NOMO-1 treated with DMSO at 0.1 percent for 48 hours (cell line): ENCODE data around the gene FSTL1.

Source experiments
- DNase-seq: peaks from one replicate; lab custom pipeline; 2025; ENCODE audit not compliant: unreplicated experiment; lab: John Stamatoyannopoulos, UW

The FSTL1 gene

DNA sequence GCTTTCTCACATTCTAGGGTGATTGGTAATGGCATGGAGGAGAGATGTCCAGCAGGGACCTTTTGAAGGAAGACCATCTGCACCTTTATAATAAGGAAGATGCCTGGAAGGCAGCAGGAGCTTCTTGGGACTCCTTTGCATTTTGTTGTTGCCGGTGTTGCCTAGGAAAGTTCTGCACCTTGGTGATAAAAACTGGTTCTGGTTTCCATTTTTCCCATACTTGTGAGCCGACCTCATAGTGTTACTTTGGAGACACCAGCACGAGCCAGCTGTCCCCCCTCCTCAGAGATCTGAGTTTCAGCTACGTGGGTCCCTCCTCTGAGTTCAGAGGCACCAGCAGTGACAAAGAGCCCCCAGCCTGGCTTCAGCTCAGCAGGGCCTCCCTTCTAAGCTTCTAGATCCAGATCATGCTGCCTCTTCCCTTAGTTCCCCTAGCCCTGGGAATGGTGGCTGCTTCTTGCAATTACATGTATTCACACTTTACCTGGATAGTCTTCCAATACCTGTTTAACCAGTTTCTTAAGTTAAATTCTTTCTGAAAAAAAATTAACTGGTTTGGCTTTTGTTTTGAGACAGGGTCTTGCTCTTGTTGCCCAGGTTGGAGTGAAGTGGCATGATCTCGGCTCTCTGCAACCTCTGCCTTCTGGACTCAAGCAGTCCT, 18.0 kb upstream of the FSTL1 start:
- DNase-seq = no peak

DNA sequence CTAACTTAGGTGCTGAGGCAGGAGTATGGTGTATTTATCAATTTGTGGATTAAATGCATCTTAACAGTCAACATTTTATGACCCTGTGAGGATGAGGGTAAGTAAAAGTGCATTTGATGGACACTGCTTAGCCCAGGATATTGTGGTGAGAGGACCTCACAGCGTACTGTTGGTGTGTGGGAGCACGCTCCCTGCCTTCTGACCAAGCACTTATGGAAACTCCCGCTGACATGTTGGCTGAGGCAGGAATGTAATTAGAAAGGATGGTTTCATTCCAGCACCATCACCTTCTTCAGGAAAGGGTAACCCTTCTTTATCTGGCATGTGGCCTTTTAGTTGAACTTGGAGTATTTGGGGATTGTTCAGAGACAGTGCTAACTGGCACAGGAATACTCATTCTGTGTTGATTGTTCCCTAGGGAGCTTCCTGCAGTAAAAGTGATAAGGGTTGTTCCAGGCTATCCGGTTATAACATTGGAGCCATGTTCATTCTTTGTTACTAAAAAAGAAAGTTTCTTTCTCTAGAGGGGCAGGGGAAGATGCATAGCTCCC, 11.7 kb upstream of the FSTL1 start:
- DNase-seq = no peak

DNA sequence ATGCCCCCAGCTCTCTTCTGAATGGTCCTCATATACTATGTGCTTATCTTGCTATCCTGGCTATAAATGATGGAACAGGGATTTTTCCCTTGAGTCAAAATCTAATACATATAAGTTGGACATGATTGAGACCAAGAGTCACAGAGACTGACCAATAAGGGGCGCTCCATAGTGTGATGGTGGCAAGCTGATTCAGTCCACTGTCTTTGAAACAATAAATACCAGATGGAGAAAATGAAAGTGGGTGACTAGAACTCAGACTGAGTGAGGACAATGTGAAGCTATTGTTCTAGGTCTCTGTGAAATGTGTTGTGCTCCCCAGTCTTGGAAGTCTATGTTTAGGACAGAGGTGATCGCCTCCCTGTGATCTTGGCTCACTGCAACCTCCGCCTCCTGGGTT, 10.6 kb upstream of the FSTL1 start:
- no peak for DNase-seq

DNA sequence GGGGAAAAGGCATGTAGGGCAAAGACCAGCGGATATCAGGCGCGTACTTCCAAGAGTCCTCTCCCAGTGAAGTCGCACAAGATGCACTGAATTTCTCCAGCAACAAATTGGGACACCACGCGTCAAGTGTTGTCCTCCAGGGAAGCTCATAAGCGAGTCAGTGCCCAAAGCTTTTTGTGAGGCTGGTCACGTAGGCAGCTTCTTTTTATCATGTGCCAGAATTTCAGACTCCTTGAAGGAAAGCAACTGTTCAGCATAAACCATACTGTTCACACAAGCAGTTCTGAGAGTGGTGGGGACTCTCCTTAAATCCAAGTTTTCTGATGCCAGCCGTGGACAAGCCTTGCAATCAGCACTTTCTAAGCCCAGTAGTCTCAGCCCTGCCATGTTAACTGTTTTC, 10.1 kb upstream of the FSTL1 start:
- DNase-seq = no peak

DNA sequence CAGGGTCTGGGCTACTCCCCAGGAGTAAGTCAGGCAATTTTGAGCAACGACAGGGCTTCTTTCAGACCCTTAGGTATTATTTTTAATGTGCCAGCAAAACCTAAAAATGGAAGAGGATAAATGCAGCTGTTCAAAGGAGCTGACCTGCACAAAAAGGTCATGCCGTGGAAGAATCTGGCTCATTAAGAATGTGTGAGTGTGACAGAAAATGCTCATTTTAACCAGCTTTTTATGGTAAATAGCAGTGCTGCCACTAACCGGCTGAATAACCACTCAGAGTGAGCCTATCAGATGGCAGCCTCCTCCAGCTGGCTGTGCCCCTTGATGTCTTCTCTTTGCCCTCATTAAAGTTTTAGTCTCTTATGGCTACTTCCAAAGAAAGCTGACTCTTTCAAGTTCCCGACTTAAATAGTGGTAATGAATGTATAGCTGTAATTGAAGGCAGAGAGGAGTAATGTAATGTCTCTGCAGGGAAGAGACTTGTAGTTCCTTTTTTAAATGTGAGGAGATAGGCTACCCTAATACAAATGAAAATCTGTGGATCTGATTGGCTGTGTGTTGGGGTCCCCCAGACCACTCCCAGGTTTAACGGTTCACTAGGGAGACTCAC, 9.5 kb upstream of the FSTL1 start:
- DNase-seq = no peak

GRCh38 chr3:120459196-120459595, 8.4 kb upstream of the FSTL1 start:
- DNase-seq = no peak

GRCh38 chr3:120457827-120458226, 7.0 kb upstream of the FSTL1 start:
- DNase-seq = no peak

GRCh38 chr3:120454076-120454689, 3.4 kb upstream of the FSTL1 start:
- peak; percentile 90 for DNase-seq

GRCh38 chr3:120452816-120453215, 2.0 kb upstream of the FSTL1 start:
- DNase-seq = no peak

GRCh38 chr3:120451806-120452205, 1.0 kb upstream of the FSTL1 start:
- no peak for DNase-seq

- DNase-seq = no peak
These were observed 525 bp upstream of the FSTL1 start for GRCh38 chr3:120451272-120451761.

DNA sequence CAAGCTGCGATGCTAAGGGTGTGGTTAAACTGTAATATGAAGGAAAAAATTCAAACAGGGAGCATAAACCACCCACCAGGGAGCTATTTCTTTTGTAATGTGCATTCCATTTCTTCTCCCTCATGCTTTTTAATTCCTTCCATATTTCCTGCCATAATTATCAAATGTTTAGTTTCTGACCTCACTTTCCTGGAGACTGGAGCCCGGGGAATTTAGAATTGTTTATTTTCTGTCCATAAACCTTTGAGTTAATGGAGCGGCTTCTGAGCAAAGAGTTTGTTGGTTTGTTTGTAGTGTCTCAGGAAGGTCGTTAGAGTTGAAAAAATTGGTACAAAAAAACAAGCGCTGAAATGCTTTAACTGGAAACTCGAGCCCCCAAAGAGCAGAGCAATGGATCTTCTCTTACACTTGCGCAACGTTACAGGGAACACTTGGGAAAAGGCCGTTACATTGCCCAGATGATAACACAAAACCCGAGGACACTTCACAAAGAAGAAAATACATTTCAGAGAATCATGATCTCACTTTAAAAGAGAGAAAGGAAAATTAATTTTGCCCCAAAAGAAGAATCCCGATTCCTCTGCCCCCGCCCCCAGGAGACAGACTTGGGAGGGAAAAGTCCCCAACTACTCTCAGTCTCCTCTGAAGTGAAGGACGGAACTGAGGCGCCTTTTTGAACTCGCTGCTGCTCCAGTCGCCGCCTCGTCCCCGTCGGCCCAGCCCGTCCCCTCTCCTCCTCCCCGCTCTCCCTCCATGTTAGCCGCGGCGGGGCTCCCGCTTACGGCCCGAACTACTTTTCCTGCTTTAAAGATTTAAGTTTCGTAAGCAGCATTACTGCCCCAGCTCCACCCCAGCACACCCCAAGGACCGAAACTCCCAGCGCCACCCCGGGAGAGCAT, 842 bp downstream of the FSTL1 start:
- peak; percentile 26 for DNase-seq

- DNase-seq = no peak
These were observed 1.5 kb downstream of the FSTL1 start for GRCh38 chr3:120449251-120449650.

DNA sequence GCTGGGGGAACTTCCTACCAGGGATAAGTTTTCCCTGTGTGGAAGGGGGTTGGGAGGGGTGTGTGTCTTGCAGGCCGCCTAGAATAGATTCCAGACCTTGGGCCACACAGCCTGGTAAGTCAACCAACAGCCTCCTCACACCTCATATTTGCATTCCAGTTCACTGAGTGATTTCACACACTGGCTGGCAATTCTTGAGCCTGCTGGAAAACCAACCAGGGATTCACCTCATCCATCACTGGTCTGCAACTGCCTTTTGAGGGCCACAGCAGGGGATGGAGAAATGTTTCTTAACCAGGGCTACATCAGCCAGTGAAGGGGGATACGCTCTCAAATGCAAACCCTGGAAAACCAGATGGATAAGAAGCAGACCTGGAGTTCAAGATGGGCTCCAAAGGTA, 2.0 kb downstream of the FSTL1 start:
- DNase-seq = no peak

DNA sequence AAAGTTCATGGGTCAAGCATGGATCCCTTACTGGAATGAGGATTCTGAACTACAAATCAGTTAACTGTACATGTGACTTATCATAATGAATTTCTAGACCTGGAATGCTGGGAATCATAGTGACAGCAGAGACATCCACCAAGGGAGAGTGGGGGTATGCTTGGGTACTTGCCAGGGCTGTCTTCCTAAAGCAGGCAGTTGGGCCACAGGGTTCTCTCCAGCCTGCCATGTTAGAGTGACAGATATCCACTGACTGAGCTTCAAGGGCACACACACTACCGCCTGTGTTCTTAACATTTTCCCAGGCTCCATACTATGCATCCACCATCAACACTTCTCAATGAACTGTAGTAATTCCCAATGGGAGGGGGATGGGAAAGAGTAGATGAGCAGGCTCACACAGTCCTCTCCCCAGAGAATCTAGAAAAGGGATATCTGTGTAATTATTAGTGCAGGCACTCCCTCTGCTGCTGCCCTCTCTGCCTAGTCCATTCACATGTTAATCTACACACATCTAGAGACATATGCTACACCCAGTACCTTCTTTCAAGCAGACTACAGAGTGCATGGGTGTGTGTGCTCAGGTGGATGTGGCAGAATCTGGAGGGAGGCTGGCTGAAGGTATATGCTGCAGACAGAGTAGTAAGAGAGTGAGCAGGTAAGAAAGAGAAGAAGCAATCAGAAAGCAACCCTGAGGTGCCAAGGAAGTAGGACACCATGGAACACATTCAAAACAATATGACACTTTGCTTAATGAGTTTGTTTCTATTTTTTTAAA, 3.7 kb downstream of the FSTL1 start:
- DNase-seq = no peak

GRCh38 chr3:120445654-120446053, 5.1 kb downstream of the FSTL1 start:
- no peak for DNase-seq

DNA sequence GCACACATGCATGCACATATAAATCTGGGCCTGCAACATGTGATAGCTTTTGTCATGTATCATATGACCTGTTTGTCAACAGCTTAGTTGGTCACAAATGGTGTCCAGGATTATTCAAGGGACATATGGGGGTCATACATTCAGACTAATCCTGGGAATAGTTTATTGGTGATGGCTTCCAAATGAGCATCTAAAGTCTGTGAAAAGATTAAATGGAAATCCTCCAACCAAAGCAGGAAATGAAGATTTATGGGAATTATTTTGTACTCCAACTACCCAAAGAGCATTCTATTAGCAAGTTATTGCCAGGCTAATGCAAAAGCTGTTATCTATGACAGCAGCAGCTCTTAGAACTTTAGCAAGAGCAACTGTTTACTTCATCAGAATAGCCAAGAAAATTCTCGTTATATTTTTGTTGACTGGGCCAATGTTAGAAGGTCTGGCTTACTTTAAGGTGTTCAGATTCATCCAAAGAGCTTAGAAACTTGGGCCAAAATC, 7.1 kb downstream of the FSTL1 start:
- no peak for DNase-seq

DNA sequence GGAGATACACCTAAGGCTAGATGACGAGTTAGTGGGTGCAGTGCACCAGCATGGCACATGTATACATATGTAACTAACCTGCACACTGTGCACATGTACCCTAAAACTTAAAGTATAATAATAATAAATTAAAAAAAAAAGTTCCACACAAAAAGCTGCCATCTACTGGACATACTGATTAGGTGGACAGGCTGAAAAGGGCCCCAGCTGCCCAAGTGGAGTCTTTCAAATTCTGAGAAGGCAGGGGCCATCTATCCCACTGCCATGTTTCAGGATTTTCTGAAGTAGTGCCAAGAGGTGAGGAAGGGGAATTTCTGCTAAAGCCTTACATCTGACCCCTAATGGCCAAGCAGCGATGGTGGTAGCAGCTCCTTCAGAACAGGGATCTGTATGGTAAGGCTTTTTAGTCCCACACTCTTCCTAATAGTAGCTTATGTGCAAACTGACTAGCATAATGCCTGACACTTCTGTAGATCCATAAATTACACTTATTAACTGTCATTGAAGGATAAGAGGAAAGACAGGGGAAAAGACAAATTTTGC, 7.7 kb downstream of the FSTL1 start:
- no peak for DNase-seq

DNA sequence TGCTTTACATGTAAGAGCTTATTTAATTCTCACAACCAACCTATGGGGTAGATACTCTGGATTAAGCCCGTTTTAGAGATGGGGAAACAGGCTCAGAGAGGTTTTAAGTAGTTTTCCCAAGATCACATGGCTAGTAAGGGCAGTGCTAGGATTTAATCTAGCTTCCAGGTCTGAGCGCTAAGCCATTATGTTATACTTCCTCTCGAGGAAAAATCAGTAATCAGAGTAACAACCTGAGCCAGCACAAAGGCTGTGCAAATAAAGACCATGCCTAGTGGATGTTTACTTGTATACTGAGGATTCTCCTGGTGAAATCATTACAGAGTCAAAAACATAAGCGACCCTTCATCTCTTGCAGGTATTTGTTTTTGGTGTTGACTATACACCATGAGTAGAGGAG, 9.0 kb downstream of the FSTL1 start:
- no peak for DNase-seq

- no peak for DNase-seq
These were observed 10.0 kb downstream of the FSTL1 start for GRCh38 chr3:120440762-120441161.
